HG03139 (cell line): ENCODE measurements around the gene DDX17.

Experiments
- ATAC-seq: cut with Tn5 transposase; IDR thresholded peaks from one replicate; pipeline ENCODE4 v1.9.1; 2021; ENCODE audit not compliant: unreplicated experiment

Gene DDX17

DNA sequence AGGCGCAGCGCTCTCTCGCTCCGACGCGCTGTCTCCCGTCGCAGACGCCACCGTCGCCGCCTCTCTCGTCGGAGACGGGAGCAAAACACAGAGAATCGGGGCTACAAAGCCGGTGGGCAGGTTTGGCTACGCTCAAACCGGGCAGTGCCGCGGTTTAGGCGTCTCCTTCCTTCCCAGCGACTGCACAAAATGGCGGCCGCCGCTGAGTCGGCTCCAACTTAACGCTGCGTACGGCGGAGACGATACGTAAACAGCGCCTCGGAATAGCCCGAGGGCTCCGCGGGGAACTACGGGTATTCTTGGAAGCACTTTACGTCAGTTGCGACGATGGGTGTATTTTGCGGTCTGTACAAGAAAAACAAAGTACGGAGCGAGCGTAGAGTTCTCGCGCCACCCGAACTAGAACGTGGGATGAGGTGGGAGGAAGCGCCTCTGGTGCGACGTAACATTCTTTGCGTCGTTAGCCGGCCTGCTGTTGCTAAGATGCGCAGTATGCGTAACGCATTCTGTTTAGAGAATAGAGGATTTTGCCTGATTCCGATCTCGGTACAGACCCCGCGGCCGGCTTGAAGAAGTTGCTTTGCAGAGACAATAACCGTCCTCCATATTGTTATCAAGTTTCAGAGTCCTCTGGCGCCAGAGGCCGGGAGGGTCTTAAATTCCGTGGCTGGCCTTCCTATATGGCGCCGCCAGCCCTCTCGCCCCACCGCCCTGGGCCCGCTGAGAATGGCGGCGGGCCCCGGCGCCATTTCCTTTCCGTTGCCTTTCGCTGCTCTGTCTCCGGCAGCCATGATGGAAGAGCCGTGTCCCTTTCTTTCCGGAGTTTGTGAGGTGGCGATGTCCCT lies at the start of gene DDX17:
TSS of gene DDX17 (minus strand) at position 194 of the 845 bp plus-strand sequence.
- peak; percentile 76 for ATAC-seq

DNA sequence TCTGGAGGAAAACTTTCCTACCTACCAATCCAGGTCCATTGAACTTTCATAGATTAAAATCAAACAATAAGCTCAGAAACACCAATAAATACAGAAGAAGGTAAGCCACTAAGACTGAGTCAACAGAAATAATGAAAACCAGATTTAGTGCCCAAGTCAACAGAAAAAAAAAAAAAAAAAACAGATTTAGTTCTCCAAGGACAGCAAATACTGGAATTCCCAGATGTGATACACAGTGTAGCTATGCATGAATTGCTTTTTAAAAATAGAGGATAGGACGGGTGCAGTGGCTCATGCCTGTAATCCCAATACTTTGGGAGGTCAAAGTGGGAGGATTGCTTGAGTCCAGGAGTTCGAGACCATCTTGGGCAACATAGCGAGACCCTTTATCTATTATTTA lies 48.2 kb upstream of the DDX17 start:
- no peak for ATAC-seq

DNA sequence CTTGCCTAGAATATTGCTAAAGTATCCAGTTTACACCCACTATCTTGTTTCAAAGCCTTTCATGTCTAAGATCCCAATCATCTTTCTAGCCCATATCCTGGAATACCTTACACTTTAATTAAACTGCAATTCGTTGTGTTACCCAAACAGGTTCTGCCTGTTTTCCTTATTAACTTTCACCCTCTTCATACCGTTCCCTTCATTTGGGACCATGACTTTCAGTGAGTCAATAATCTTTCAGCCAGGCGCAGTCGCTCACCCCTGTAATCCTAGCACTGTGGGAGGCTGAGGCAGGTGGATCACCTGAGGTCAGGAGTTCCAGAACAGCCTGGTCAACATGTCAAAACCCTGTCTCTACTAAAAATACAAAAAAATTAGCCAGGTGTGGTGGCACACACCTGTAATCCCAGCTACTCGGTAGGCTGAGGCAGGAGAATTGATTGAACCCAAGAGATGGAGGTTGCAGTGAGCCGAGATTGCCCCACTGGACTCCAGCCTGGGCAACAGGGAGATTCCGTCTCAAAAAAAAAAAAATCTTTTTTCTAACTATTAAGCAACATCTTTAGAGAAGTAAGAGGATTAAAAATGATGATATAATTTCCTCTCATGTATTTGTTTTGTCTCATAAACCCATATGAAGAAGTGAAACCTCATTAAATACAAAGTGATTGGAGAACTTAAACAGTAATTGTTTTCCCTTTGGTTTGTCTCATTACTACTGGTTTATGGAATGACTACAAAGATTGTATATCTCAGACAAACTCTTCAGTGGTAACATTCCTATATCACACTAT lies 43.2 kb upstream of the DDX17 start:
- no peak for ATAC-seq

DNA sequence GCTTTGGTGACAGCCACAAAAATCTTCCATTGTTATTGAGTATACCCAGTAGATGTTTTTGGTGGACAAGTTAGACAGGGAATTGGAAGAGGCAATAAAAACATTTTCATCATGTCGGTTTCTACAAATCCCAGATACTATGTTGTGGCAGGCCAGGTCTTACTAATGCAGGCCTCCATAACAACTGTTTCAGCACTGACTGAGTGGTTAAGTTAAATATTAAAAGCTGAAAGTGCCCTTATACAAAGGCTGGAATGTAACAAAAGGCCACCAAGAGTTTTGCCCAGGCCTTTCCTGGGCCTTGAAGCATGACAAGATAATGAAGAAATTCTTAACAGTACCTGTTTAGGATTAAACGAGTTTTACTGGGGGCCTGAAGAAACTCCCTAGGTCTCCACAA lies 34.6 kb upstream of the DDX17 start:
- no peak for ATAC-seq

DNA sequence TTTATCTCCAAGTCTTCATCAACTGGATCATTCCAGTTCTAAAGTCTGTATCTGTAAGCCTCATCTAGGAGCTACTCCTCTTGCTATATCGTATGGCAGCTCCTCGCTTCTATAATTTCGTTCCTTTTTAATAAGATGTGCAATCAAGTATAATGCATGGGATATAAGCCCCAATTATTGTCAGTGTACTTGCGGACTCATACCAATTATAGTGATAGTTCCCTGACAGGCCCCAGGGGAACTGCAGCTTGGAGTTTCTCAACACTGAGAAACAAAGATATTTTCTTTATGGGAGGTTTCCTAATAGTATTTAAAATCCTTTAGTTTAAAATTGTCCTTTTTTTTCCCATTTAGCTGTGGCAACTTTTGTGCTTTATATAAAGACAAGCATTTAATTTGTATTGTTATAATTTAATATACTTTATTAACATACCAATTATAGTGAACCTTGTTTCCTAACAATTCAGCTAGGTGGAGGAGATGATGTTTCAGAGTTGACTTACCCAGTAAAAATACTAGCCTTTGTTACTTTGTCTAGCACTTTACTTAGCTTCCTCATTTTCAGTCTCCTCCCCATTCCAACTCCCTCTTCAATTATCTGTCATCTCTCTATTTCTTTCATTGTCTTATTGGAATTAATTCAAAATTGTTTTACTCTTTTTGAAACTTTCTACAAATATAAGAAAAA lies 25.3 kb upstream of the DDX17 start:
- ATAC-seq = no peak

DNA sequence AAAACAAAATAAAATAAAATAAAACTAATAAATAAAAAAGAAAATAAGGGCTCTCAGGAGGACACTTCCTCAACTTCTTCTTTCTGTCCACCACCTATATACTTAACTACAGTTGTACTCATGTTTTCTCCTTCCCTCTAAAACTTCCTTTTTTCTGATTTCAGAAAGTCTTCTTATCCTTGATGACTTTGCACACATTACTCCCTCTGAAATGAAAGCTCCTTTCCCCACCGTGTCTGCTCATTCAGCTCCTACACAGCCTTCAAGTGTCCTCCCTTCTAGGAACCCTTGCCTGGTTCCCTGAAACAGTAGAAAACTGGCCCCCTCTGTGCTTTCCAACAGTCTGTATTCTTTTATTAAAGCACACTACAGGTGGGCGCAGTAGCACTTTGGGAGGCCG lies 18.3 kb upstream of the DDX17 start:
- no peak for ATAC-seq

DNA sequence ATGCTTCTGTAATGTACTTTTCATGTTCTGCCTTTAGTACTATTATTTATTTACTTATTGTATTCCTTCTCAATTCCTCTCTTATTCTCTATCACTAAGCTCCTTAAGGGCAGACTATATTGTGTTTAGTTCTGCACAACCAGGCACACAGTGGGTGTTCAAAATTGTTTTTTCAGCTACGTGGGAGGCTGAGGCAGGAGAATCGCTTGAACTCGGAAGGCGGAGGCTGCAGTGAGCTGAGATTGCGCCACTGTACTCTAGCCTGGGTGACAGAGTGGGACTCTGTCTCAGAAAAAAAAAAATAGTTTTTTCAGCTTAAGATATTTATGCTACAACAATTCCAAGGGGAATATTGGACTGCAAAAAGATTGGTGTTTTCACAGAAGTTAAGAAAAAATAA lies 17.4 kb upstream of the DDX17 start:
- ATAC-seq = no peak

DNA sequence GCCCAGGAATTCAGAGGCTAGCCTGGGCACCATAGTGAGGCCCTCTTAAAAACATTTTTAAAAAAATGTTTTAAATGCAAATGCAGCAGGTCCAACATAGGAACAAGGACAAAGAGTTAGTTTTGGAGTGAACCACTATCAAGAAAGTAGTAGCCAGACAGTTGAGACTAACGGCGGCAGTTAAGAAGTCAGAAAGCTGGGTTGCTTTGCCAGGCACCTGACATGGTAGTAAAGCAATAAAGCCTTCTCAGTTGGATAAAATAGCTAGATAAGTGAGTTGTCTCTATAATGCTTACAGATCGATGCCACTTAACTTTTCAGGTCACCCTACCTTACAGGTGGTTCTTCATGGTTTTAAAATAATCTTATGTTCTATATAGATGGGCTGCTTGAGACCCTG lies 16.9 kb upstream of the DDX17 start:
- ATAC-seq = no peak

GRCh38 chr22:38519453-38520250 lies 13.5 kb upstream of the DDX17 start:
- no peak for ATAC-seq

- ATAC-seq = no peak
Measured at GRCh38 chr22:38518620-38519019, 12.5 kb upstream of the DDX17 start.

DNA sequence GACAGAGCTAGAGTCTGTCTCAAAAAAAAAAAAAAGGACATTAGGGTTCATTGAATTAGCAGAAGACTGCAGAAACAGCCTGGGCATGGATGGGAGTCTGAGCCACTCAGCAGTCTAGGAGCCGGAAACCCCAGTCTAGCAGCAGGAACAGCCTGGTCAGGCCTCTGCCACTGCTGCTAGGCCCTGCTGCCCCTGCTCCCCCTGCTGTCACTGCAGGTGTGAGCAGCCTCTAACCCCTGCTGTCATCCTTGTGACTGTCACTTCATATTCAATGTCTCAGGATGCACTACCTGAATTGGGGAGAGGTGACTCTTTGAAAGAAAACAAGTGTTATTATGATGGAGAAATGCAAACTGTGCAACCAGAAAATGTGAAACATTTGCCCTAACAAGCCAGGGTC lies 7.0 kb upstream of the DDX17 start:
- no peak for ATAC-seq

DNA sequence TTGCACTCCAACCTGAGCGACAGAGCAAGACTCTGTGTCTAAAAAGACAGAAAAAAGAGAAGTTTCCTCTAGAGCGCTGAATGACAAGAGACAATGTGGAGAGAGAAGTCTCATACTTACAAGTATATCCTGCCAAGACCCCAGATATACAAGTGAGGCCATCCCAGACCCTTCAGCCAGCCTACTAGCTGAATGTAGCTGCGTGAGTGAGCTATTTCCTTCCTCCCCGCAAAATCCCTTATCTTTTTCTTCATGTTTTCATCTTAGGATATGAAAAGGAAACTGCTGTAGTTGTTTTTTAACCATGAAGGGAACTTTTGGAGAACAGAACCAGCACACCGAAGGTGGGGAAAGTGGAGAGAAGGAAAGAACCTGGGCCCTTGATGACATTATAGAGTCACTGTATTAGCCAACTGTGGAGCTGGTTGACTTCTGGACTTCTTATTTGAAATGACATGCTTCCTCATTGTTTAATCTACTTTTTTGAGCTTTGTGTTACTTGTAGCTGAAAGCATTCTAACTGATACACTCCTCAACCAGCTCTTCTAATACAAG lies 4.4 kb upstream of the DDX17 start:
- ATAC-seq = no peak

DNA sequence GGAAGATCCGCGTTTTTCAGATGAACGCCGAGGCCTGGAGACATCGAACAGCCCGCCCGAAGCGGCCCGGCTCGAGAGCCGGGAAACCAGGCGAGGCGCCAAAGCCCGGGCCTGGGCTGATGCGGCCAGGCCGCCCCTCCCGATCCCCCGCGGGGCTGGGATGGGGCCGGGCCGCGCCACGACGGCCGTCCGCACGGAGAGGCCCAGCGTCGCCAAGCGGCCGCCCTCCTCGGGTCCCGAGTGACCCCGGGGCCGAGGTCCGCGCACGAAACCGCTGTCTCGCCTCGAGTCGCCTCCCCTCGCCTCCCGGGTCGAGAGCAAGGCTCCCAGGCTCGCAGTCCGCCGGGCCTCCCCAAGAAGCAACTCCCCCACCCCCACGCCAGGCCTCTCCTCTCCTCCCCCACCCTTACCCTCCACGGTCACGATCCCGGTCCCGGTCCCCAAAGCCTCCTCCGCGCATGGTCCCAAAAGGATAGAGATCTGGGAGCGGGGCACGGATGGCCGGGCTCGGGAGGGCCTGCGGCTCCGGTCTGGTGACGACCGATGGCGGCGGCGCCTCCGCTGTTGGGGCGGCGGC lies 482 bp downstream of the DDX17 start:
- ATAC-seq = peak; percentile 20

DNA sequence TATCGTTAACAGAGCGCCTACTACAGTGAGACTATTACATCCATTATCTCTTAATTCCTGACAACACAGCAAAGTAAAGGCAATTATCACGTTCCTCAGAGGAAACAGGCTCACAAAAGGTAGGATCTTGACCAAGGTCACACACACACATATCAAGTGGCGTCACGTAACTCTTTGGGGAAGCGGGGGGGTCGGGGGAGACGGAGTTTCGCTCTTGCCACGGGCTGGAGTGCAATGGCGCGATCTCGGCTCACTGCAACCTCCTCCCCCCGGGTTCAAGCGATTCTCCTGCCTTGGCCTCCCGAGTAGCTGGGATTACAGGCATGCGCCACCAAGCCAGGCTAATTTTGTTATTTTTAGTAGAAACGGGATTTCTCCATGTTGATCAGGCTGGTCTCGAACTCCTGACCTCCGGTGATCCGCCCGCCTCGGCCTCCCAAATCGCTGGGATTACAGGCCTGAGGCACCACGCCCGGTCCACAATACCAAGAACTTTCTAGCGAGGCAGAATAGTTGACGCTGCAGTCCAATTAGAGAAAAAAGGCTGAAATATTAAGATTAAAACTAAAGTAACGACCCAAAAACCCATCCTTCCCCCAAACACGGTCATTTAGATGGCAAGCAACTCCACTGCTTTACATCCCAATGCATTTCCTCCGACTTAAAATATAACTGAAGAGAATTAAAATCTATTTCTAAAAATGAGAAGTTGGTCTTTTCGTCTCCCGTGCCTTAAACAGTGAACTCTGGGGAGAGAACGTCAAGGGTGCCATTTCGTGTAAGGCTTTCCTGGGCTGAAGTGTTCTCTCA lies 1.2 kb downstream of the DDX17 start:
- ATAC-seq = no peak

- ATAC-seq = no peak
Measured at GRCh38 chr22:38503021-38503420, 3.1 kb downstream of the DDX17 start.

- no peak for ATAC-seq
Measured at GRCh38 chr22:38501797-38502672, 4.1 kb downstream of the DDX17 start.

- ATAC-seq = no peak
Measured at GRCh38 chr22:38497869-38498268, 8.2 kb downstream of the DDX17 start.

DNA sequence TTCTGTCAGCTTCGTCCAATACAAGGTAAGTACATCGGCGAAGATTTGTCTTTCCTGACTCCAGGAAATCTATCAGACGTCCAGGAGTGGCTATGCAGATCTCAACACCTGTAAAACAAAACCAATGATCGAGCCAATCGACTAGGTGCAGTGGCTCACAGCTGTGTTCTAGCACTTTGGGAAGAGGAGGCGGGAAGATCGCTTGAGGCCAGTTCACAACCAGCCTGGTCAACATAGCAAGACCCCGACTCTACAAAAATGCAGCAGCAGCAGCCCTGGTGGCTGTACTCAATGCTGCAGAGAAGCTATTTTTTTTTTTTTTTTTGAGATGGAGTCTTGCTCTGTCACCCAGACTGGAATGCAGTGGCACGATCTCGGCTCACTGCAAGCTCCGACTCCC lies 11.2 kb downstream of the DDX17 start:
- ATAC-seq = no peak
